Right ventricle myocardium inferior (tissue), 1 donor: ENCODE results near the gene CFAP92. TPM values are rescaled to one million over a fixed set of nuclear protein-coding genes. Genes with fewer than 3 reads are reported as not detected.

Experiments used
- ATAC-seq: fragments of 200-7000 bp; cut with Tn5 transposase; one replicate; pipeline ENCODE4 v1.9.1; 2020; ENCODE audit warnings: mild to moderate bottlenecking, moderate library complexity
- DNase-seq: peaks from one replicate; pipeline ENCODE4 v3.0.0; 2021; ENCODE audit errors: missing footprints
- intact Hi-C: fragments of 100-400 bp; cut with DNase I; formaldehyde crosslinking; loops from one replicate; pipeline ENCODE4 v1.11.0; 2022
- long read RNA-seq: library from polyadenylated mRNA; unstranded; transcript quantifications from one replicate; pipeline ENCODE4 v2.0.0, GENCODE V29; 2021
- total RNA-seq: library from RNA; stranded (reverse); fragmentation: NEBNext Ultra II Directional; extraction: Animal tissue kit (Norgen Biotek cat#: 25700); gene quantifications from one replicate; pipeline ENCODE4 v1.2.1, GENCODE V29; 2021
- donor health status: DM: no; HTN: yes; CAD: no; lungs with severe emphysema.

Gene CFAP92, protein sequence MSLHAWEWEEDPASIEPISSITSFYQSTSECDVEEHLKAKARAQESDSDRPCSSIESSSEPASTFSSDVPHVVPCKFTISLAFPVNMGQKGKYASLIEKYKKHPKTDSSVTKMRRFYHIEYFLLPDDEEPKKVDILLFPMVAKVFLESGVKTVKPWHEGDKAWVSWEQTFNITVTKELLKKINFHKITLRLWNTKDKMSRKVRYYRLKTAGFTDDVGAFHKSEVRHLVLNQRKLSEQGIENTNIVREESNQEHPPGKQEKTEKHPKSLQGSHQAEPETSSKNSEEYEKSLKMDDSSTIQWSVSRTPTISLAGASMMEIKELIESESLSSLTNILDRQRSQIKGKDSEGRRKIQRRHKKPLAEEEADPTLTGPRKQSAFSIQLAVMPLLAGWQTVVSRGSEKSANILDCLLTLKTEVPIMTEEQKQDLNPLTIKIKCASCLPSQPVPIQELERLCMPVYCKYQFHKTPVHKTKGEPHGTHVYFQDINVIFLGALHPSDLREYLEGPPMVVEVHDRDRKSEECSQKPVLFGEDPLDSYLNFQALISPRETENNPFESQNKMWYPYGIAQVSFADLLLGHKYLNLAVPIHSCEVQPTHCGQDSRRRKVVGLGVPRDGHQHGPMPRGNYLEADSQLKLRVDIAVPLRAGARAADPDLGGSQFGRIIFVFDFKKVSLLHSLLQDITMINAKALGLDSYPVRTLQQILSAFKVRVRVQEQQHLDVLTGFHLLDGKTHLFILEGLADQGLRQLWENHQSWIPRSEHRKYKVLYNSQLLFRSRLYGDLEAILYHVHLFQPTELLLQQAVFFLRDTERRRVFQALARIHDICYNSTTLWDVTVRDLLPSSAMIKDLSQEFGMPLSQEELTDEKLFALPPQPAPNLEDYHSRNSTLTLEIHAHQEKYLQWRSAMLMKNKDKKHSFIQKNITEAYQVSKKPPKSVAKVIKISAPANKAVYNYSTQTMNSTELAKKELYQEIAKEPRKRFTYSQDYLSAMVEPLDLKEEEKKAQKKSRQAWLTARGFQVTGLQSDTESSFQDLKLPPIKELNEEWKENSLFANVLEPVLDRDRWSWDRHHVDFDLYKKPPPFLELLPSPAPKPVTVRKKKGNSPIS
- total RNA-seq: 0.49 TPM
- long read RNA-seq: 0 reads

DNA sequence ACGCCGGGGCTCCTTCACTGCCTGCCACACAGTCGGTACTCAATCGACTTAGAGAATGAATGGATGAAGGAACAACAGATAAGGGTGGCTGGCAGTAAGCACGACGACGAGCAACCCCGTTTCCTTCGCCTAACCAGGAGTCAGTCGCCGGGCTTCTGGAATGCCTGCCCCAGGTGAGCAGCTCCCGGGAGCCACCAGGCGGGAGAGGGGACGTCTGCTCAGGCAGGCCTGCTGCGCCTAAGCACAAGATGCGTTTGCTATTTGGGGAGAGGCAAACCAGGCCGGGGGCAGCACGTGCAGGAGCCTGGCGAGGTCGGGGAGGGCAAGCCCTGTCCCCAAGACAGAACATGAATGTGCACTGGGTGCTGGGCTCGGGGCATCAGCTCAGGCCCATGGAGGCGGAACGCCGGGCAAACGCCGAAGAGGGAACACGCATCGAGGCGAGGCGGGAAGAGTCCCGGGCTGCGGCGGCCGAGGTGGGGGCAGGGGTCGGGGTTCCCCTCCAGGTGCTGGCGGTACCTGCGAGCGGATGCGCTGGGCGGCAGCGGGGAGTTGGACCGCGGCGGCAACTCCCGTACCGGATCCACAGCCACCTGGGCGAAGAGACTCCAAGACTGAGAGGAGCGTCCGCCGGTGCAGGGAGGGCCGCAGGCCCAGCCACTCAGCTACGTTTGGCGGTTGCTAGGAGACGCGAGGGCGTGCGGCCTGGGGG lies at the start of gene CFAP92:
Gene CFAP92, minus strand, starts transcription at position 616 of the 712 bp plus-strand sequence. CDS start 772 bp downstream, outside the sequence.
- intact Hi-C loops: no loop called here
- ATAC-seq (peak; percentile 96), DNase-seq (peak; percentile 95)

DNA sequence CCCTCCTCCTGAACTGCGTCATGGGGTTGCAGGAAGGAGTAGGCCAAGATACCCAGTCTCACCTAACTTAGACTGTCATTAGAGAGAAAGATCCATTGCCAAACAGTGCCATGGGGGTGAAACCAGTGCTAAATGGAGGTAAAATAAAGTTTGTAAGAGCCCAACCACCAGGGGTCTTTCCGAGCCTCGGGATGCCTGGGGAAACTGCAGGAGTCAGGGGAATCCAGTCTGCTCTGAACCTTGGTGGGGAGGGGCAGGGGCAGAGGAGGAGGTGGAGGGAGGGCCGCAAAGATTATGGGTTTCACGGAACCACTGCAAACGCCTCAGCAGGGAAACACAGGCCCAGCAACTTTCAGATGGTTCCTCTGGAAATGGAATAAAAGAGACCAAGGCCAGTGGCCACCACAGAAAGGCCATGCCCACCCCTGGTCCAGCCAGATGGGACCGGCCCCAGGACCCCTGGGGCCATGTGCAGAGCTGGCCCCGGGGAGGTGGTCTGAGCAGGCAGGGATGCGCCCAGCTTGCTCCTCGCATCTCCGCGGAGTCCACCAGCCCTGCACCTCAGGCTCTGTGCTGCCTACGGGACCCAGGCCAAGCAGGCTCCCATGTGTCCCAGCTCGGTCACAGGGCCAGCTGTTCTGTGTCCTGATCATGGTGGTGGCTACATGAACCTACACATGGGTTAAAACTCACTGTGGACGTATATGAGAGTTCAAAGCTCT lies 46.9 kb upstream of the CFAP92 start:
- DNase-seq (no peak), ATAC-seq (no peak)
- intact Hi-C loops: no loop called here

DNA sequence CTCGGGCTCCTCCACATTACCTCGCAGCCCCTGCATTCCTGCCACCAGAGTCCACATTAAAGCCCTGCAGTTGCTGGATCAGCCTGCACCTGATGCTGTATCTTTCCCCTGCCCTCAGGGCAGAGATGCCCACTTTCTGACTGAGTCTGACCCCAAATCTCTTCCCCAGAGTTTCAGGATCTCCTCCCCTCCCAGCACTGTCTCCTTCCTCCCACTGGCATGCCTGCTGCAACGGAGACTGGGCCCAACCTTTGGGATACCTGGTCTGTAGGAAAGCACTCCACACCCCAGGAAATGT lies 46.1 kb upstream of the CFAP92 start:
- no peak for ATAC-seq
- DNase-seq: no peak
- intact Hi-C loops: no loop called here

DNA sequence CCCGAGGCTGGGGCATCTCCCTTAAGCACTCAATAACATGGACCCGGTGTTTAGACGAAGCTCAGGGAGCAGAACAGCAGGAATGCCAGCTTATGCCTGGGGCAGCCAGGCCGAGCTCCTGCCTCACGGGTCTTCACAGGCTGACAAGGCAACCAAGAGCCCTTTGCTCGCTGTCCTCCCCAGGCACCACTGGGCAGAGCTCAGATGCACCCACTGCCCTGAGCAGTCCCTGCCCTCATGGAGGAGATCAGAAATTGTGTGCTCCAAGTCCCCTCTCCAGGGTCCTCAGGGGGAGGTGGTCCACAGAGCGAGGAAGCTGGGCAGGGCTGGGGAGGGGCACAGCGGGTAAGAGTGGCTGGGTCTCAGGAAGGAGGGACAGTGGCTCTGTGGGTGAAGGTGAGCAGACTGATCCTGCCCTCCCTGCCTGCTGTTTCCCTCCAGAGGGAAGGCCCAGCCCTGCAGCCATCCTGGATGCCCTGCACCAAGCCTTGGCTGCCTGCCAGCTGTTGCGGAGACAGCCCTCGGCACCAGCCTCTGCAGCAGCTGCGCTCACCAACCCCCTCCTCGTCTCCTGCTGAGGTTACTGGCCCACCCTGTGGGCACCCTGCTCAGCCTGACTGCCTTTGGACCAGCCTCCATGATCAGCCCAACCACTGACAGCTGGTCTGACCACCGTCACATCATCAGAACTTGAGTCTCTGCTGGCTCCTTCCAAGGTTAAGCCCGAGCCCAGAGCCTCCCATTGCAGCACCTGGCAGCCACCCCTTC lies 45.6 kb upstream of the CFAP92 start:
- DNase-seq (no peak), ATAC-seq (peak; percentile 40)
- intact Hi-C loops: no loop called here

DNA sequence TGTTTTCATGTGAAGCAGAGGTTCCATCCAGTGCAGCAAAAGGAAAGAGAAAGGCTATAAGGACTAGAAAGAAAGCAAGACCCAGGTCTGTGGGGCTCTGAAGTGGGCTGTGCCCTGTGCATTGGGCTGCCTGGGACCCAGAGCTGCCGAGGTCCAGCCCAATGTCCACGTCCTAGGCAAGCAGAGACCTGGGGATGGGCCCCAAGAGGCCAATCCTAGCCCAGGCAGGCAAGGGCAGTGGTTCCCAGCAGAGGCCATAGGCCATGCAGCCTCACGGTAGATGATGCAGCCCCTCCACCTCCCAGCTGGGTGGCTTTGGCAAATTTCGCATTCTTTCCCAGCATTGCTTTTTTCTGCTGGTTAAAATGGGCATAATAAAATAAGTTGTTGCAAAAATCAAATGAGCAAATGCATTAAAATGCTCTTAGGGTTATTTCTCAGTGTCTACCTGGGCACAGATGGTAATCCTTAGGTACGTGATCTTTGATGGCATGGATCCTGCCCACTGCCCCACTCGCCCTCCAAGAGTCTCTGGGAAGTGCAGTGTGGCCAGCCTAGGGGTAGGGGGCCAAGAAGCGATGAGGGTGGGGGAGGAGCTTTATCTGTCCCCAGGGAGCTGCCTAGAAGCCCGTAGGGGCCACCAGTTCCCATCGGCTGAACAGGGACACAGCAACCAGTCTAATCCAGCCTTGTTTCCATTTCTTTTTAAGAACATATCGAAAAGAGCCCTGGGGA lies 44.4 kb upstream of the CFAP92 start:
- intact Hi-C loops: no loop called here
- DNase-seq (no peak), ATAC-seq (no peak)

DNA sequence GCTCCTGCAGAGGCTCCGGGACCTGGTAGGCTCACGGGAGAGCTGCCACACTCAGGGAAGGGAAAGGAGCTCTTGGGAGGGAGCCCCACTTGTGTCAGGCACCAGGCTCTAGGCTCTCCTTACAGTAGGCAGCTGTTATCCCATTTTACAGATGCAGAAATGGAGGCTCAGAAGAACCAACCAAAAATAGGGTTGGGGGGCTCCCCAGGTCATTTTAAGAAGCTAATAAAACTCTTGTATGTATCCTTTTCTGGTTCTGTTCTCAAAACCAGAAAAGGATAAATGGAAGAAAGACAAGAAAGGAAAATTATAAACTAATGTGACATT lies 43.2 kb upstream of the CFAP92 start:
- ATAC-seq: no peak
- intact Hi-C loops: no loop called here
- peak; percentile 39 for DNase-seq

DNA sequence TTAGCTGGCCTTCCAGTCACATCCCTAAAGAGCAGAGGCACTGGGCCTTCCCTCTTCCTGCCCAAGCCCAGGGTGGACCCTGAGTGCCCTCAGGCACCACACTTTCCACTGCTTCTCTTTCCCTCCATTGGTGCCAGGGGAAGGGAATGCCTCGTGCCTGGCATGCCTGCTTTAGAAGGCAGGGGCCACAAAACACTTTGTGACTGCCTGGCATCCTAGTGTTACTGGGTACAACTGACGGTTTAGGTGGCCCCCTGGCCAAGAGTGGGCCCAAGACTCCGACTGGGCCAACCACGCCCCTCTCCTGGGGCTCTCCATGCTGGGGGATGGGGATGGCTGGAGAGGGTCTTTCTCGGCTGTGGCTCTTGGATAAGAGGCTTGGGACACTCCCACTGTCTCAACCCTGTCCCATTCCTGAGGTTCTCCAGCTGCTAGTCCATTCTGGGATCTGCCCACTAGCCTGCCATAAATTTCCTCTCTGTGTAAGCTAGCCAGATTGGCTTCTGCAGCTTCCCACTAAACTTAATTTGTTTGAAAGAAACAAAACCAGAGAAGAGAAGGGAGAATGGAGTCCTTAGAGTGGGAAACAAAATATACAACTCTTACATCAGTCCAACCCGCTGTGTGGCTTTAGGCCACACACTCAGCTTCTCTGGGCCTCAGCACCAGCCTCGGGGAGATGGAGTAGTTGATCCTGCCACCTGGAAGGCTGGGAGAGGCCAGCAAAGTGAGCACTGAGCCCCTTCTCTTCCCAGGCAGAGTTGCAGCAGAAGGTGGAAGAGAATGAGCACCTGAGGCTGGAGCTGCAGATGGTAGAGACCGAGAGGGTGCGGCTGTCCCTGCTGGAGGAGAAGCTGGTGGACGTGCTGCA lies 42.6 kb upstream of the CFAP92 start:
- intact Hi-C loops: no loop called here
- DNase-seq (peak; percentile 40), ATAC-seq (no peak)

DNA sequence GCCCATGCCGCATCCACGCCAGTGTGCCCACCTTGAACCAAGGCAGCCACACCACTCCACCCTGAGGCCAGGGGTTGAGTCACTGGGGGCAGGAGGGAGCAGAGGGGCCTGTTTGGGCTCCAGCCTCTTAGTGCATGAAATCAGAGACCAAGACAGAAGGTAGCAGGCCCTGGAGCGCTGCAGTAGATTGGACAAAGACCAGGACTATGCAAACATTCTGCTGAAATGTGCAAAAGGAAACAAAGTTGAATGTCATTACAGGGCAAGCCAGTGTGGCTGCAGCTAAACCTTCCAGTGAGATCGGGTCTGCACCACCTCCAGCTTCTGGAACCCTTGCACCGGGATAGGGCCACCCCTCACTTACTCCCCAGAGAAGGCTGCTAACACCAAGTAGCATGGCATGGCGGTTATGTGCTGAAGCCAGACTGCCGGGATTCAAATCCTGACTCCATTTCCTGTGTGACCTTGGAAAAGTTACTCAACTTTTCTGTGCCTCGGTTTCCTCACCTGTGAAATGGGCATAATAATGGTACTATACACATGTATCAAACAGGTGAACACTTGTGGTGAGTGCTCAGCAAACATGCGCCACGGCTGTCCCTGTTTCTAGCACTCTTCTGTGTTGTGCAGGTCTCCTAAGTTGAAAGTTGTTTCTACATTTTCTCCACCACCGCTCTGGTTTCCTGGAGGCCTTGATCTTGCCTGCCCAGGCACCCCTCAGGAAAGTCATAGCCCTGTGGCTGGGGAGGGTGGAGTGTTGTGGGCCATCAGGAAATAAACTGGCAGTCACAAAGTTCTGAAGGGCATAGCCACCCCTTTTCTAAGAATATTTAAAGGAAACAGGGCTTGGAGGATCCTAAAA lies 41.7 kb upstream of the CFAP92 start:
- DNase-seq (peak; percentile 48), ATAC-seq (no peak)
- intact Hi-C loops: no loop called here

DNA sequence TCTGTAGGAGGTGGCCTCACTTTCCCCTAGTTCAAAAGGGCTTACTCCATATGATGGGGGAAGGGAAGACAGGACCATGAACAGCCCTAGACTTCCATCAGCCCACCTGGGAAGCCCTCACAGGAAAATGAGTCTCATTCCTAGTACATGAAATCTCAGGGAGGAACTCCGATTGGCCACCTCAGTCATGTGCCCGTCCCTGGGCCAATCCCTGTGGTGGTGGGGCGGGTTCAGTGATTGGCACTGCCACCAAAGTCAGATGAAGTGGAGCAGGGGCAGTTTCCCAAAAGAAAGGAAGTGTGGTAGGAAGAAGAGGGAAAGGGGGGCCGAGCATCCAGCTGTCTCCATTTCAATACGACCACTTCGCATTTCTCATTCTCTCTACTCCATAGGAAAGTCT lies 40.8 kb upstream of the CFAP92 start:
- intact Hi-C loops: no loop called here
- DNase-seq (peak; percentile 17), ATAC-seq (no peak)

DNA sequence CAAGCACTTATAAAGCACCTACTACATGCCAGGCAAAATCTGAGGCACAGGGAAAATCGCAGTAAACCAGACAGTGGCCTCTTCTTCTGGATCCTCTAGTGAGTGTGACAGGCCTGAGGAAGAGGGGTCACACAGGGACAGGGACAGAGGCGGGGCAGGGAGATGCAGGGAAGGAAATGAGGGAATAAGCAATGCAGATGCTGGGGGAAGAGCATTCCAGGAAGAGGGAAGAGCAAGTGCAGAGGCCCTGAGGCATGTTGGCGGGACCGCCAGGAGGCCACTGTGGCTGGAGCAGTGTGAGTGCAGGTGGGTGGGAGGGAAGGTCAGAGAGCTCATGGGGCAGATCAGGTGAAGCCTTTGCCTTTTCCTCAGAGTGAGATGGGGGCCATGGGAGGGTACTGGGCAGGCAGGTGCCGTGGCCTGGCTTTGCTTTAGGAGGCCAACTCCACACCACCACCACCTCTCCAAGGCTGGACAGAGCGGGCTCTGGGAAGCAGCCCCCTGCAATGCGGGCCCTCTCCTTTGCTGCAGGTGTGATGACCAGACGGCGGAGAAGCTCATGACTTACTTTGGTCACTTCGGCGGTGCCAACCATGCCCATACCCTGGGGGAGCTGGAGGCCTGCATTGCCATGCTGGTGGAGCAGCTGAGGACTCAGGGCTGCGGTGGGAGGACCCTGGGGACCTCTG lies 39.9 kb upstream of the CFAP92 start:
- ATAC-seq (no peak), DNase-seq (peak; percentile 54)
- intact Hi-C loops: no loop called here

DNA sequence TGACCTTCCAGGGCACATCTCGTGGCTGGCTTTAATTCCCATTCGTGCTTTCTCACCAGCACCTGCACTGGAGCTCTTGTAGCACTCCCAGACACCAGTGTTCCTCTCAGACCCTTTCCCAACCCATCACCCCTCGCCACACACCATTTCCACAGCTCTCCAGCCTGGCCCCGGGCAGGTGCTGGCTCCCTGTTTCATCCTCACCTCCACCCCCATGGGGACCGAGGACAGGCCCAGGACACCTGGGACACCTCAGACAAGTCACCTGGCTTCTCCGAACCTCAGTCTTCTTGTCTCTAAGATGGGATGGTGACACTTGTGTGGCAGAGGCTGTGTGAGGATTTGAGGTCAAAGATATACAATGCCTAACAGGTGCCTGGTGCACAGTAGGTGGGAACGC lies 39.3 kb upstream of the CFAP92 start:
- no peak for ATAC-seq
- intact Hi-C loops: no loop called here
- DNase-seq: peak; percentile 32

DNA sequence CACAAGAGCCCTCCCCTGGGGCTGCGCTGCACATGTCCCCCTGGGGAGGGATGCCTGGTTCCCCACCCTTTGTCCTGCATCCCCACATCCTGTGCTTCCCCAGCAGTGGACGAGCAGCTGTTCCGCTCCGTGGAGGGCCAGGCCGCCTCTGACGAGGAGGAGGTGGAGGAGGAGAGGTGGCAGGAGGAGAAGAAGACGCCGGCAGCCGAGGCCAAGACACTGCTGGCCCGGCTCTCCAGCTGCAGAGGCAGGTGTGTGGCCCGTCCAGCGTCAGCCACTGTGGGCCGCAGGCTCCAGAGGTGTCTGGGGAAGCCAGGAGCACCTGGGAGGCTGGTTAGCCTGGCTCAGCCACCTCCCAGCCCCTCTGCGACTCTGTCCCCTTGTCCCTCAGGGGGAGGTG lies 38.8 kb upstream of the CFAP92 start:
- ATAC-seq (no peak), DNase-seq (peak; percentile 62)

DNA sequence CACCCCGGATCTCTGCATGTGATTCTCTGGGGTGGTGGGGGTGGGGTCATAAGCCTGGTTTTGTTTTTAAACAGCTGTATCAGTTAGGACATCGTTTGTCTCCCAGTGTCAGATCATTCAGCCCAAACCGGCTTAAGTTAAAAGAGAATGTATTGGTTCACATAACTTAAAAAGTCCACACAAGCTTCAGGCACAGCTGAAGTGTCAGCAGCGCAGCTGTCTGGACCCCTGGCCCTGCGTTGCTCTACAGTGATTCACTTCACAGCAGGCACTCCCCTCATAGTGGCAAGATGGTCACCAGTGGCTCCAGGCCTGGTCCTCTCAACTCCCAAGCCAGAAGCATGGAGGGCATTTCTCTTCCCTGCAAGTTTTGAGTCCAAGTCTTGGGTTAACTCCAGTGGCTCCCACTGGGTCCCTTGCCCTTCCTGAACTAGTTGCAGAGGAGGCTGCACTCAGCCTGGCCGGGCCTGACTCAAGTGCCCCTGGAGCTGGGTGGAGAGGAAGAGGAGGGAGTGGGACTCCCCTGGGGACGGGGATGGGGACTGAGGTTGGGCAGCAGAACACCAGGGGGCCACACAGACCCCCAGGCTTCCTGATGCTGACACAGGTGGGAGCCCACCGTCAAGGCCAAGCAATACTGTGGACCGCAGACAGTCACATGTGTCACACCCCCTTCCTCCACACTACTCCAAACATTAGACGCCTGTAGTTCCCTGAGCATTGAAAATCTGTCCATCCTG lies 37.8 kb upstream of the CFAP92 start:
- DNase-seq (peak; percentile 63), ATAC-seq (no peak)
- intact Hi-C loops: no loop called here

More for the DNA sequence above, 38.8 kb upstream of the CFAP92 start:
- intact Hi-C loops: no loop called here

DNA sequence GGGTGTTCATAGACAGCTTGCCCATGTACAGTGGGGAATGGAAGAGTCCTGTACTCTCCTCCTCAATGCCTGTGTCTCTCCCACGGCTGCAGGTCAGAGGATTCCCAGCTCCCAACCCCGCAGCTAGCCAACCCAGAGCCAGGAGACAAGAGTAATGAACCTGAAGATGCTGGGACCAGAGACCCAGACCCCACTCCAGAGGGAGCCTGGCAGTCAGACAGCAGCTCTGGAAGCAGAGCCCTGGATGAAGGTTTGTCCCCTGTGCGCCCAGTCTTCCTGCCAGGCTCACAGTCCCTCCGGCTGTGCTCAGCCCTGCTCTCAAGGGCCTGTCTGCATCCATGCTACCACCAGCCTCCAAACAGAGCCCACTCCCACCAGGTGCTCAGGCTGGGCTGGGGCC lies 36.7 kb upstream of the CFAP92 start:
- ATAC-seq (no peak), DNase-seq (no peak)
- intact Hi-C loops: no loop called here
